NCI-H187 treated with DMSO at 0.1 percent for 48 hours (cell line): Measurements from ENCODE around the gene PCNA.

ENCODE experiments used
- DNase-seq: peaks from one replicate; lab custom pipeline; 2025; lab: John Stamatoyannopoulos, UW

Gene PCNA

DNA sequence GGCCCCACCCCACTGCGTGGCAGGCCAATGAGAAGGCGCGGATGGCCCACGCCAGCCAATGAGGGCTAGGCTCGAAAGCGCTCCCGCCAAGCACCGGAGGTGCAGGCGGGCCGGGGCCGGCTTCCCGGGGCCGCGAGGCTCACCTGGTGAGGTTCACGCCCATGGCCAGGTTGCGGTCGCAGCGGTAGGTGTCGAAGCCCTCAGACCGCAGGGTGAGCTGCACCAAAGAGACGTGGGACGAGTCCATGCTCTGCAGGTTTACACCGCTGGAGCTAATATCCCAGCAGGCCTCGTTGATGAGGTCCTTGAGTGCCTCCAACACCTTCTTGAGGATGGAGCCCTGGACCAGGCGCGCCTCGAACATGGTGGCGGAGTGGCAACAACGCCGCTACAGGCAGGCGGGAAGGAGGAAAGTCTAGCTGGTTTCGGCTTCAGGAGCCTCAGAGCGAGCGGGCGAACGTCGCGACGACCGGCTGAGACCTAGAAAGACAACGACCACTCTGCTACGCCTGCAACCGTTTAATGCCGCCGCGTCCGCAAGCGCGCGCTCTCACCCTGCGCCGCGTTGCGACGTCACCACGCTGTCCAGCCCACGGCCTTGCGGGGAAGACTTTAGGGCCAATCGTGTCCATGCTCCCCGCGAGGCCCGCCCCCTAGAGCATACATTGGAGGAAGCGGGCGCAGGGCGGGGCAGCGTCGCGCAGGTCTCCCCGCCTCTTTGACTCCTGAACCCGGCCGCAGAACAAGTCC, at the start of gene PCNA:
Gene PCNA (minus strand): TSS at position 524 of the 750 bp plus-strand sequence. CDS start 160 bp downstream, at position 364.
- DNase-seq = peak; percentile 93

DNA sequence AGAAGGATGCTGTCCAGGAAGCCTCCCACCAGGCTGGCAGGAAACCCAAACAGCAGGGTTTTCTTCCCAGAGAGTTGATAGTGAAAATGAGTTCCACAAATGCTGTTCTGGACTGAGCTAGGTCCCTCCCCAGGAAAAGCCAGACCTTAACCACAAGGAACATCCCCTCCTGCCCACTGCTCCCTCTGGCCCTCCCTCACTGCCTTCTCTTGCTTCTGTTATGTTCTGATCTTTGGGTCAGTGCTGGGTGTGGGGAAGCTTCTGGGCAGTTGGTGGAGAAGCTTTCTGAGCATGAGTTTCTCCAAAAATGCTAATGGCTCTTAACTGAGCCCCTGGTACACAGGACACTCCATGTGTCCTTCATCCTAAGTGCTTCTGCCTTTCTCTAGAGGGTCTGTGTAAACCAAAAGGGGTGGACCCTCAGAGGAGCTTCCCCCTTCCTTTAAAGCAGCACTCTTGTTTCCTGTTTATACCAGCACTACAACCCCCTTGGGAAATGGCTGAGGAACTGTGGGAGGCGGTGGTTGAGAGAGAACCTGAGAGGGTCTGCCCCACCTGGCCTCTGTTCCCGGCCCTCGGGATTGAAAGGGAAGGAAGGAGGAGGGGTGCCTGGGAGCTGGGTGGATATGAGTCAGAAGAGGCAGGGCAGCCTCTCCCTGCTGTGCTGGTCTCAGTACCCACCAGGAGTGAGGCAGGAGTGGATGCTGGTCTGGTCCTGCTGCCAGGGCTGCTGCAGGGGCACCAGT, 49.1 kb upstream of the PCNA start:
- peak; percentile 97 for DNase-seq

DNA sequence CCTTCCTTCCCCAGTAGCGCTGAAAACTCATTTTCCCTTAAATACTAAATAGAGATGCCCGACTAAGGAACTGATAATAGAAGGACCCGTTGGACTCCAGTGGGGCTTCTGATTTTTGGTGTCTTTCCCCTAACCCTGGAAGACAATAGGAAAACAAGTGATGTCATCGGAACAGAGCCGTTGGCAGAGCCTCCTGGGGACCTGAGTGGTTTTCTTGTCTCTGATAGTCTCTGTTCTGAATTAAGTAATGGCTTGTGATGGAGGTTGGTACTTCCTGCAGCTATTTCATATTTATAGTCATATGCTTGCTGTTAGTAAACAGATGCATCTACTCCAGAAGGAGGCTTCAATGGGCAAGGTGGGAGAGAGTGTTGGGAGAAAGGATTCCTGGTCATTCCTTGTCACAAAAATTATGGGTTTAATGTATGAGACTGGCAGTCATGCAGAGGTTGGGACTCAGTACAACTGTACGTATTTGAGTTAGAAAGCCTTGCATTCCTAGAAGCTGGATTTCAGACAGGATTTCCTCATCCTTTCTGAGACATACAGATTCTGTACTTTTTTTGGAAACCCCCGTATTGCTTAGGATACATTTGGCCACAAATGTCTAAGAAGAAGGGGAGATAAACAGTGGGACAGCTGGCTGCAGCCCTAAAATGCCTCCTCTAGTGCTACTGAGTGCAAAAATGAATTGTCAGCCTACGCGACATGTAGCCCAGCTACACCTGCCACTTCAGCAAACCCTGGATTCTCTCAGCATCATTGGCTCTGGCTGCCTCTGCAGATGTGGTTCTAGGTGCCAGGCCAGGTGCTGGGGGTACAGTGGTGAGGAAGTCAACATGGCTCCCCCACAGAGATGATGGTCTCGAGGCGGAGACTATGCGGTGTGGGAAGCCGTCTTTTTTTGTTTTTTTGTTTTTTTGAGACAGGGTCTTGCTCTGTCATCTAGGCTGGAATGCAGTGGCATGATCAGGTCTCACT, 45.2 kb upstream of the PCNA start:
- DNase-seq = no peak

DNA sequence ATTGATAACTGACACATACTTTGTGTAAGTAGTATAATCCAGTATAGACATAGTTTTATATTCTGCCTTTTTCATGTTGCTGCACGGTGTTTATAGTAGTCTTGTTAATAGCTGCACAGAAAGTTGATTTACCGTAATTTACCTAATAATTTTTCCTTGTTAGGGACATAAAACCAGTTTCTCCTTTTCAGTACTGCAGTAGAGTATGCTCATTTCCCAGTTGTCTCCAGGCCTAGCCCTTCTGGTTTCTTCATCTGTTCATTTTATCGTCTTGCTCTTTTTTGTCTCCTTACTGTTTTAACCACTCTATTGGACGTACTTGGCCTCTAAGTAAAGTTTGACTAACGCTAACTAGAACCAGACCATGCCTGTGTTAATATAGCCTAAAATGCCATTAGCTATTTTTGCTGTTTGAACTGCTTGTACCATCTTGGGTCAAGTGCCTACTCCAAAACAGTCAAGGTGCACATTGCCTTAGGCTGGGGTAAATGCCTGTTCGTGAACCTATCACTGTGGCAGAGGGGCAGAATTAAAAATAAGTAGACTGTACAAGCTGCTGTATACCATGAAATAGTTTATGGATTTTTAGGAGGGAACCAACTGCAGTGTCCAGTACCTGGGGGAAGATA, 41.9 kb upstream of the PCNA start:
- no peak for DNase-seq

DNA sequence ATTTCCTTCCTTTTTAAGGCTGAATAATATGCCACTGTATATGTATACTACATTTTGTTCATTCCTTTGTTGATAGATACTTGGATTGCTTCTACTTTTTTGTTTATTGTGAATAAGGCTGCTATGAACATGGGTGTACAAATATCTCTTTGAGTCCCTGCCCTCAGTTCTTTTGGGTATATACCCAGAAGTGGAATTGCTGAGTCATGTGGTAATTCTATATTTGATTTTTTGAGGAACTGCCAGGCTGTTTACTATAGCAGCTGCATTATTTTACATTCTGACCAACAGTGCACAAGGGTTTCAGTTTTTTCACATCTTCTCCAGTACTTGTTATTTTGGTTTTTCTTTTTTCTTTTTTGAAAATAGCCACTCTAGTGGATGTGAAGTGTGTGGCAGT, 41.1 kb upstream of the PCNA start:
- no peak for DNase-seq

DNA sequence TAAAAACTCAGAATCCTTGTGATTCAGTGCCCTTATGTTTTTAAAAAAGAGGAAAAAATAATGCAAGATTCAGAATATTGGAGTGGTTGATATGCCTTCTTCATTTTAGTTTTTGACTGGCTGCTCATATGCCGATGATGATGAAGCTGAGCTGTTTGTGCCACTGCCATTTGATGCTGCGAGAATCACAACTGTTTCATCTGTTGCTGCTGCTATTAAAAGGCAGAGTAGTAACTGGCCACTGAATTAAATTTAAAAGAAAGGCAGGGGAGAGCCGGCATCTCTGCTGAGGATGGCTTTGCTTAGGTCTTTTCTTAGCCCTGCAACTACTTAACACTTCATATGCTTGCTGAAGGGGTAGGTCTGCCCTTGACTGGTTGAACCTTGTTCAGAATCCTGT, 40.2 kb upstream of the PCNA start:
- no peak for DNase-seq

DNA sequence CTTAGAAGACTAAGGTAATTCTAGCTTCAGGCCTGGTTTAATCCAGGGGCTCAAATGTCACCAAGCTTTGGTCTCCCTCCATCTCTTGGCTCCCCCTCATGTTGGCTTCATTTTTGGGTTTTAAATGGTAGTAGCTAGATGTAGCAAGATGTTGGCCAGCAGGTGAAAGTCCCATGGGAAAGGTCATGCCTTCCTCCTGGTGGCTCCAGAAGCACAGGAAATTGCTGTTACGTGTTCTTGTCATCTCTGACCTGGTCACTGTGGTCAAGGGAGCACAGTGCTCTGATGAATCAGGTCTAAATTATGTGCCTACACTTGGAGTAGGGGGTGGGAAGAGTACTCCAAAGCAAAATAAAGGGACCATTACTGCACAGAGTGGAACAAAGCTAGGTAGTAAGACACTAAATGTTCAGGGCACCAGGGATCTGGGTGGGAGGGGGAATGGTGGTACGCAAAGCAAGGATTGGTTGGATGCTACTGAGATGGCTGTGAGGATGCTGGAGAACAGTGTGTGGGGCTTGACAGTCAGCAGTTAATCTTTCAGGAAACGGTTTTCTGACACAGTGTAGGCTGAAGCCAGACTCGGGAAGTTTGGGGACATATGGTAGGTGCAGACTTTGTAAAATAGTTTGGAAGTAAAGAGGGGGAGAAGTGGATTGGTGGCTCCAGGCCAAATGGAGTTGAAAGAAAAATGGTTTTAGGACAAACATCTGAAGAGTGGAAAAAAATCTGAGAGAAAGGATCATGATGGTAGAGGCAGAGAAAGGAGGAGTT, 37.1 kb upstream of the PCNA start:
- no peak for DNase-seq

DNA sequence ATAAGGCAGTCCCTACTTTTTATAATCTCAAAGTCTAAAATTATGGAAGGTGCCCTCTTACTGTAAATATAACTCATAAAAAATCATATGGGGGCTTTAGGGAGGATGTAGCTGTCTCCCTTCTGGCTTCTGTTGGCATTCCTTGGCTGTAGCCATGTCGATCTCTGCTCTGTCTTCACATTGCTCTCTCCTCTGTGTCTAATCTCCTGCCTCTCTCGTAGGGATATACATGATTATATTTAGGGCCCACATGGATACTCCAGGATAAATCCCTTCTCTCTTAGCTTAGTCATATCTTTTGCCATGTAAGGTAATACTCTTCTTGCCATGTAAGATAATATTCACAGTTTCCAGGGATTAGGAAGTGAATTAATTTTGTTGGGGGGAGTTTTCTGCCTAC, 35.6 kb upstream of the PCNA start:
- DNase-seq = no peak

DNA sequence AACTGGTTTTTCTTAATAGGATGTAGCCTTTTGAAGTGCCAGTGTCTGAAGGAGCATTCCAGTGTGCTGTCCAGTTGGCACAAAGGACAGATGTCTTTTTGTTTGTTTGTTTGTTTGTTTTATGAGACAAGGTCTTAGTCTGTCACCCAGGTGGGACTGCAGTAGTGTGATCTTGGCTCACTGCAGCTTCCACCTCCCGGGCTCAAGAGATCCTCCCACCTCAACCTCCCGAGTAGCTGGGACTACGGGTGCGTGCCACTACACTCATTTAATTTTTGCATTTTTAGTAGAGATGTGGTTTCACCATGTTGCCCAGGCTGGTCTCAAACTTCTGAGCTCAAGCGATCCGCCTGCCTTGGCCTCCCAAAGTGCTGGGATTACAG, 34.8 kb upstream of the PCNA start:
- no peak for DNase-seq

DNA sequence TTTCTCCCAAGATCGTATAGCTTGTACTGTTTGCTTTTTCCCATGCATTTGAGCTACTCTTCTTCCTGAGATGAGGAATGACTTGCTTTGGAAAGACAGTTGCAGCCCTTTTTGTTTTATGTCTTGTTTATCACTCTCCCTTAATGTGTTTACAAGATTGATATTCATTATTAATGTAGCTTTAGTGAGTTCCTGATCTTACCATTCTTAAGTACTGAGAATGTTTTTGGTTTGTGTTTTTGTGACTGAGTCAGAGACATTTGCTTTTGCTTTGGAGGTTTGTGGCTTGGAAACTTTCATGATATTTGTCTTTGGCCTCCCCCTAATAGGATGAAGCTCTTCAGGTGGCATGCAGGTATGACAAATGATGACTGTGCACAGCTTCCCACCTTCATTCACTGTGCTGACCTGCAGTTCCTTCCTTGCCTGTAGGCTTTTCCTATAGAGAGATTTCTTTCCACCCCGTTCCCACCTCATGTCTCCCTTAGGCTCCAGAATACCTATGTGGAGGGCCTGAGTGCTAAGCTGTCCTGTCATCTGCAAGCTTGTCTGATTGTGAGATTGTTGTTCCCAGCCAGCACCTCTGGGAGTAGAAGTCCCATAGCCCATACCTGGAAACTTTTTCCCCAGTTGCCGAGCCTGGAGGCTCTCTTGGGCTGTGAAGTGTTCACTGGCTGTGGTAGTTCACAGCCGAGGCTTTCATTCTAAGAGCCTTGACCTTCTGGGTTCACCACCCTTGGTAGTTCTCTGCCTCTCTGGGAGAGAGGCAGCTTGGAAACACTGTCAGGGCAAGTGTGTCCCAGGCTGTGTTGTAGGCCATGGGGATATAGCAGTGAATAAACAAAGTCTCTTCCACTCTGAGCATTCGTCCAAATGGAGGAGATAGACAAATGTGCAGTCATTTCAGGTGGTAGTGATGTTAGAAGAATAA, 34.1 kb upstream of the PCNA start:
- no peak for DNase-seq

DNA sequence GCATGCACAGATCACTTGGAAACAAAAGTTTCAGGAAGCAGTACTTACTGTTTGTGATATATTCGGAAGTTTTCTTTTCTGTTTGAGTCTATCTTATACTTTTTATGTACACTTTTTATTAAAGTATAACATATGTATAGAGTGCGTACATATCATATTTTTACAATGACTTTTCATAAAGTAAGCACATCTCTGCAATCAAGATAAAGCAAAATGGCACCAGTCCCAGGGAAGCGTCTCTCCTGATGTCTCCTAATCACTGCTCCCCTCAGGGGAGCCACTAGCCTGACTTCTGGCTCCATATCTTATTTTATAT, 33.4 kb upstream of the PCNA start:
- no peak for DNase-seq

DNA sequence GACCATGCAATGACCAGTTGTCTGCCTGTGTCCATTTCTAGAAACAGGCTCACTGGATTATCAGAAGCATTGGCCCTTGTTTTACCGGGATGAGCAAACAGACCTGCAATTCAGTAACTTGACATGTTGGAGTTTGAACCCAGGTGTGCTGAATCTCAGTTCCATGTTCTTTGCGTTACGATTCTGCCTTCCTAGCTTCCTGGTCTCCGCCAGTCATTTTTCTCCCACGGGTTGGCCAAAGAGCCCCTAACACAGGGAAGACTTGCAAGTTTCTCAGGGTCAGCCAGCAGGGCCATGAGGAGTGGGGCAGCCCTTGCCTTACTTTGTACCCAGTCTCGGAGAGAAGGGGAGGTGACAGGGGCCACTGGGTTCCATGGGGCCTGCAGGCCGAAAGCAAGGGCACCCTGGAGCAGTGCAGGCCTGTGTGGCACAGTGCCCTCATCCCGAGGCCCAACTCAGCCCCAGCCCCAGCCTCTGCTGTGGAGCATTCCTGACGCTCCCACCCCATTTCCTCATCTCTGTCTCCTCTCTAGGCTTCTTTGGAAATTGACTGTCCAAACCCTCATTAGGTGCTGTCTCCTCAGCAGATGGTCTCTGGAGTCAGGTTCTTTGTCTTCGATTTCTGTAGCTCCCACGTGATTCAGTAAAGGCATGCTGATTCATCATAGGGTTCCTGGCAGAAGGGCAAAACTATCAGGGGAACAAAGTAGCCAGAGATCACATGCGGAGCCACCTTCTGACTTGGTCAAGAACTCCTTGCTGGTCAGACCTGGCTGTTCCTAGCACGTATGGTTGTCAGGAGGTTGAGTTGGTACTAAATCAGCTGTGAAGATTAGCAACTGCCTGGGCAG, 30.7 kb upstream of the PCNA start:
- no peak for DNase-seq

DNA sequence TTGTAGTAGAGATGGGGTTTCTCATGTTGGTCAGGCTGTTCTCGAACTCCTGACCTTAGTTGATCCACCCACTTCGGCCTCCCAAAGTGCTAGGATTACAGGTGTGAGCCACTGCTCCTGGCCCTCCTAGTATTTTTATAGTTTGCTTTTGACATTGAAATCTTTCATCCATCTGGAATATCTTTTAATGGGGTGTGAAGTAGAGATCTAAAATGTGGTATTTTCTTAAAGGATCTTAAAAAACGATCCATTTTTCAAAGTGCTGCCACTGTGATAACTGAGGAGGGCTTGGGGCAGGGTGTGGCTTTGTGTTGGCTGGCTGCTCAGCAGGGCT, 30.1 kb upstream of the PCNA start:
- DNase-seq = no peak

DNA sequence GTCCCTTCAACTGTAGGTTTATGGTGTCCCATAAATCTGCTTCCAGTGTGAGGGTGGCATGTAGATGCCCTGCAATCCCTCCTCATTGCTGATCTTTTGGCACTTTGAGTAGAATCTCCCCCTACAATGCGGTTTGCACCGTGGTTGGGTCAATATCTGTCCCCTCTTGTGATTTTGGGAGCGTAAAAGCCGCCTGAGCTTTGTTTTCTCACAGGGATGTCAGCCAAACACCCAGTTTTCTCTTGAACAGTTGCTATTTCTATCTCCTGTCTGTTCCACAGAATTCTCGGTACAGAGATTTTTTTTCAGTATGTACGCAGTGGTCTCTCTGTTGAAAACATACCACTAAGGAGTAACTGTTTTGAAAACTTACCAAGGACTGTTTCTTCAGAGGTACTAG, 28.8 kb upstream of the PCNA start:
- DNase-seq = no peak

DNA sequence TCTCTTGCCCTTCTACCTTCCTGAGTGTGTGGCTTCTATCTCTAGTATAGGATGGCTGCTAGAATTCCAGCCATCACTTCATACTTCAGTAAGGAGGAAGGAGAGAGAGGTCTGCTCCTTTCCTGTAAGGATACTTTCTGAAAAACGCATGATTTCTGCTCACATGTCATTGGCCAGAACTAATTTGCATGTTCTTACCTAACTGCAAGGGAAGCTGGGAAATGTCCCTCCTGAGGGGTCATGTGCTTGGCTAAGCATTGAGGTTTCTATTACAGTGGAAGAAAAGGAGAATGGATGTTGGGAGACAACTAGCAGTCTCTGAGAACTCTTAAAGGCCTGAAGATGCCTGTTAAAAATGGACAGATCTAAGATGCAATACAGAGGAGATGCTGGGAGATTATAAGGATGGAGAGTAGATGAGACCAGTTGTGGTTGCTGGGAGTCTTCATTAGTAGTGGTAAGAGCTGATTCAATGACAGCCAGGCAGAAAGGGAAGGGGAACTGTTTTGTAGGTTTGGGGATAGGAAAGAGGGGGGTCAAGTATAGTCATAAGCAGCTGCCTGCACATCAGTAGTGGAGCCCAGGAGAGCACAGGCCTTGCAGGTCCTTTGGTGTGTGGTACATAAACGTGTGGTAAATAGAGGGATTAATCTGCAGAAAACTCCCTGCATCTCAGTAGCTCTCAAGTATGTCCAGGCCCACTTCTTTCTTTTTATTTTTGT, 27.3 kb upstream of the PCNA start:
- no peak for DNase-seq

DNA sequence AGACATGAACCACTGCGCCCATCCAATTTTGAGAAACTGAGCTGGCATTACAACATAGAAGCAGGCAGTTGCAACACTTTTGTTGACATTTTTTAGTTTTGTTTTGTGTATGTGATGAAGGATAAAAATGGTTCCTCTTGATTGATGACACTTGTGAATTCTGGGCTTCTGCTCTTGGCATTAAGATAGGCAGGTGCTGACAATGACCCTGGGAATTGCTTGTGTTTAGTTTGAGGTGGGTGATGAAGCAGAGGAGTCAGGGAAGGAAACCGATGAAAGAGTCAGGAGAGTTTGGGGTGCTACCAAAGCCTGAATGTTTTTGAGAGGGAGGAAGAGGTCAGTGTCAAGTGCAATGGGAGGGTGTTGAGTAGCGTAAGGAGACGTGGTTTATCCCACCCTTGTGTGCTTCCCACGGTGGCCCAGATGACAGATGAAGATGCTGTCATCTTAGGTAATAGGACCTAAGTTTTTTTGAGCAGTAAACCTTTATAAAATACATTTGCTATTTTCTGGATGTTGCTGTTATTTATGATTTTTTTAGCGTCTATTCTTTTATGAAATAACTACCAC, 26.4 kb upstream of the PCNA start:
- DNase-seq = no peak

DNA sequence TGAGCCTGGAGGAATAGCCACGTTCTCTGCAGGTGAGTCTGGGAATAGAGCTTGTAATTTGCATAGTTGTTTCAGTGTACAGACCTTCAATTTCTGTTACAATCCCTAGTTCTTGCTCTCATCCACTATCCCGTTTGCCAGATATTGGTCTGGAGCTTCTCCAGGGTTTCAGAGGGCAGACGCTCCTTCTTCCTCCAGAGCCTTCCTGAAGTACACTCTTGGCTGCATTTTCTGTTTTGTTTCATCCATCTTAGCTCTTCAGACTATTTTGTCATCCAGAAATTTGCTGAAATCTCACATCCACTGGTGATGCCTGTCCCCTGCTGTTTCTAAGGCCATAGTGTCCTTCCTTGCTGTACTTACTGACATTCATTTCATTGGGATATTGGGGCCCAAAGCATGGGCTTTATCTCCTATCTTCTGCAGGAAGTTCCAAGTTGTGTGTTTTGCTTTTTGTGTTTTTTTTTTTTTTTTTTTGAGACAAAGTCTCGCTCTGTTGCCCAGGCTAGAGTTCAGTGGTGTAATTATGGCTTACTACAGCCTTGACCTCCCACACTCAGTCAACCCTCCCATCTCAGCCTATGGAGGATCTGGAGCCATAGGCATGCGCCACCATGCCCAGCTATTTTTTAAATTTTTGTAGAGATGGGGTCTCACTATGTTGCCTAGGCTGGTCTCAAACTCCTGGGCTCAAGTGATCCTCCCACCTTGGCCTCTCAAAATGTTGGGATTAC, 25.8 kb upstream of the PCNA start:
- no peak for DNase-seq

DNA sequence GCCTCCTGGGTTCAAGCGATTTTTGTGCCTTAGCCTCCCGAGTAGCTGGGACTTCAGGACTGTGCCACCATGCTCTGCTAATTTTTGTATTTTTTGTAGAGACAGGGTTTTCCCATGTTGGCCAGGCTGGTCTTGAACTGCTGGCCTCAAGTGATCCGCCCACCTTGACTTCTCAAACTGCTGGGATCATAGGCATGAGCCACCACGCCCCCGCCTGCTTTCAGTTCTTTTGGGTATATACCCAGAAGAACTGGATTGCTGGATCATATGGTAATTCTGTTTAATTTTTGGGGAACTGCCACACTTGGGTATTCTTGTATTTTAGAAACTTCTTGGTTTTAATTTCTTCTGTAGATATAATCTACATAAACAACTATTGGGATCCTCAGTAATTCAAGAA, 24.1 kb upstream of the PCNA start:
- no peak for DNase-seq
